ENCODE data around the gene HEATR9.

Gene HEATR9

GRCh38 chr17:35868737-35869136, at the start of gene HEATR9:
HEATR9 (minus strand) TSS chr17:35868891; CDS start chr17:35868742, 149 bp downstream.
- H3K27ac ChIP-seq (ENCODE audit: low read depth, low read length, poor library complexity, severe bottlenecking), result no peak within 1 kb of the TSS
- H3K4me2 ChIP-seq (ENCODE audit: low read length), result no peak within 1 kb of the TSS
- H3K79me2 ChIP-seq (ENCODE audit: insufficient read depth, low read length), result no peaks in the 10 kb centered on the region
- H3K4me1 ChIP-seq (ENCODE audit: insufficient read depth, low read length, severe bottlenecking), result peaks cover 6% of the 10 kb centered on the region
- no peaks in the 10 kb centered on the region; the same call in 1 of the 2 replicates for H3K36me3 ChIP-seq (ENCODE audit: insufficient read depth, low read length)
- no peaks in the 10 kb centered on the region for H3K9me3 ChIP-seq (ENCODE audit: low read length)
- TF ChIP-seq EZH2 (IDR thresholded peaks at IDR 0.05; ENCODE audit: borderline replicate concordance, low read length), result no peak
- TF ChIP-seq CTCF (IDR thresholded peaks at IDR 0.05; ENCODE audit: low read length), result no peak
- H3F3A ChIP-seq (ENCODE audit: insufficient read depth, low read length), result no peaks in the 10 kb centered on the region
- H4K20me1 ChIP-seq (ENCODE audit: insufficient read depth, low read length), result no peaks in the 10 kb centered on the region
- no peaks in the 10 kb centered on the region for H3K9me2 ChIP-seq (ENCODE audit: low read depth, low read length)
- no peak within 1 kb of the TSS for H2AFZ ChIP-seq (ENCODE audit: low read length)
- H3K9ac ChIP-seq (ENCODE audit: low read length), result no peak within 1 kb of the TSS
- no peaks in the 10 kb centered on the region for H3K27me3 ChIP-seq (ENCODE audit: insufficient read depth, low read length)
- no peak within 1 kb of the TSS for H3K4me3 ChIP-seq (ENCODE audit: low read depth, low read length, poor library complexity, severe bottlenecking)

GRCh38 chr17:35917519-35918213, 49.0 kb upstream of the HEATR9 start:
- Histone ChIP-seq H3K36me3 (ENCODE audit: insufficient read depth, low read length) (peaks cover 34% of the 10 kb centered on the region), H3K27me3 (ENCODE audit: insufficient read depth, low read length) (no peaks in the 10 kb centered on the region), H3K4me1 (ENCODE audit: insufficient read depth, low read length, severe bottlenecking) (no peaks in the 10 kb centered on the region), H3K27ac (ENCODE audit: low read depth, low read length, poor library complexity, severe bottlenecking) (no peak overlapping the region), H3K9ac (ENCODE audit: low read length) (no peak overlapping the region), H3K4me2 (ENCODE audit: low read length) (no peak overlapping the region), H3K4me3 (ENCODE audit: low read depth, low read length, poor library complexity, severe bottlenecking) (no peak overlapping the region), H3F3A (ENCODE audit: insufficient read depth, low read length) (no peaks in the 10 kb centered on the region), H3K9me2 (ENCODE audit: low read depth, low read length) (no peaks in the 10 kb centered on the region), H4K20me1 (ENCODE audit: insufficient read depth, low read length) (no peaks in the 10 kb centered on the region), H3K9me3 (ENCODE audit: low read length) (no peaks in the 10 kb centered on the region), H3K79me2 (ENCODE audit: insufficient read depth, low read length) (no peaks in the 10 kb centered on the region), H2AFZ (ENCODE audit: low read length) (no peak overlapping the region)
- TF ChIP-seq CTCF (IDR thresholded peaks at IDR 0.05; ENCODE audit: low read length), result no peak
- no peak for TF ChIP-seq EZH2 (IDR thresholded peaks at IDR 0.05; ENCODE audit: borderline replicate concordance, low read length)

- no peaks in the 10 kb centered on the region for H3K9me2 ChIP-seq (ENCODE audit: low read depth, low read length)
- peaks cover 21% of the 10 kb centered on the region for H3K36me3 ChIP-seq (ENCODE audit: insufficient read depth, low read length)
- no peaks in the 10 kb centered on the region for H3K9me3 ChIP-seq (ENCODE audit: low read length)
- TF ChIP-seq CTCF (IDR thresholded peaks at IDR 0.05; ENCODE audit: low read length) (no peak), EZH2 (IDR thresholded peaks at IDR 0.05; ENCODE audit: borderline replicate concordance, low read length) (no peak)
- H3K9ac ChIP-seq (ENCODE audit: low read length), result no peak overlapping the region
- no peaks in the 10 kb centered on the region for H3F3A ChIP-seq (ENCODE audit: insufficient read depth, low read length)
- no peak overlapping the region for H3K27ac ChIP-seq (ENCODE audit: low read depth, low read length, poor library complexity, severe bottlenecking)
- H3K4me3 ChIP-seq (ENCODE audit: low read depth, low read length, poor library complexity, severe bottlenecking), result no peak overlapping the region
- no peaks in the 10 kb centered on the region for H4K20me1 ChIP-seq (ENCODE audit: insufficient read depth, low read length)
- H3K79me2 ChIP-seq (ENCODE audit: insufficient read depth, low read length), result no peaks in the 10 kb centered on the region
- no peak overlapping the region for H2AFZ ChIP-seq (ENCODE audit: low read length)
- H3K4me1 ChIP-seq (ENCODE audit: insufficient read depth, low read length, severe bottlenecking), result no peaks in the 10 kb centered on the region
- no peak overlapping the region for H3K4me2 ChIP-seq (ENCODE audit: low read length)
- H3K27me3 ChIP-seq (ENCODE audit: insufficient read depth, low read length), result no peaks in the 10 kb centered on the region
Measured at GRCh38 chr17:35915153-35915964, 46.7 kb upstream of the HEATR9 start.
